ENCODE measurements around the gene FAM131A. TPM values are rescaled to one million over a fixed set of nuclear protein-coding genes. Genes with fewer than 3 reads are reported as not detected.

The FAM131A gene
- total RNA-seq, 1 experiment from 2014 or later, result 15.1 TPM

GRCh38 chr3:184353546-184353941 lies 16.1 kb downstream of the FAM131A start:
- intact Hi-C loops (cut with micrococcal nuclease; ENCODE audit: unreplicated experiment), result no loop called here
- Histone ChIP-seq H3K27me3 (replicated peaks; ENCODE audit: insufficient read depth, low read depth, low read length, poor library complexity) (no peaks in the 10 kb centered on the region), H3K9me3 (ENCODE audit: low read depth, low read length, poor library complexity, severe bottlenecking) (no peaks in the 10 kb centered on the region), H3K27ac (ENCODE audit: low read depth, low read length, poor library complexity, severe bottlenecking) (no peak overlapping the region), H3K4me3 (ENCODE audit: low read depth, low read length, poor library complexity, severe bottlenecking) (no peak overlapping the region), H3K36me3 (ENCODE audit: insufficient read depth, low read length, poor library complexity, severe bottlenecking) (peaks cover 5% of the 10 kb centered on the region), H3K4me1 (ENCODE audit: insufficient read depth, low read length, poor library complexity, severe bottlenecking) (peaks cover 4% of the 10 kb centered on the region)
- BruUV-seq (replicated peaks), result no TSS peak
- no peak for TF ChIP-seq CTCF (conservative IDR thresholded peaks at IDR 0.05; ENCODE audit: low read depth, low read length)
- no peak for TF ChIP-seq EZH2 (IDR thresholded peaks at IDR 0.05; ENCODE audit: borderline replicate concordance, low read depth, low read length, poor library complexity, severe bottlenecking)
- CTCF ChIA-PET, result interaction anchor here (0.9 to 1.1 kb wide), 3 partner anchors 9 to 160 kb away, joined by 4 to 5 read pairs (median 4); no protein-coding TSS in a partner anchor
- no peak for DNase-seq (ENCODE audit: low spot score)
- POLR2A ChIA-PET (ENCODE audit: low non-redundant PET), result no interaction called here

GRCh38 chr3:184354121-184354728 lies 16.8 kb downstream of the FAM131A start:
- peak; percentile 50 for DNase-seq (ENCODE audit: low spot score)
- H3K27ac ChIP-seq (ENCODE audit: low read depth, low read length, poor library complexity, severe bottlenecking), result no peak overlapping the region

GRCh38 chr3:184354754-184355153 lies 17.4 kb downstream of the FAM131A start:
- CTCF ChIA-PET, result interaction anchor here (0.7 kb wide), 1 partner anchor 159 kb away, joined by 3 read pairs; no protein-coding TSS in a partner anchor
- H3K27ac ChIP-seq (ENCODE audit: low read depth, low read length, poor library complexity, severe bottlenecking), result no peak overlapping the region
- intact Hi-C loops (cut with micrococcal nuclease; ENCODE audit: unreplicated experiment), result no loop called here

More at GRCh38 chr3:184354121-184354728, 16.8 kb downstream of the FAM131A start:
- Histone ChIP-seq H3K4me1 (ENCODE audit: insufficient read depth, low read length, poor library complexity, severe bottlenecking) (no peaks in the 10 kb centered on the region), H3K4me3 (ENCODE audit: low read depth, low read length, poor library complexity, severe bottlenecking) (no peak overlapping the region), H3K9me3 (ENCODE audit: low read depth, low read length, poor library complexity, severe bottlenecking) (no peaks in the 10 kb centered on the region), H3K27me3 (replicated peaks; ENCODE audit: insufficient read depth, low read depth, low read length, poor library complexity) (no peaks in the 10 kb centered on the region), H3K36me3 (ENCODE audit: insufficient read depth, low read length, poor library complexity, severe bottlenecking) (peaks cover 5% of the 10 kb centered on the region)
- intact Hi-C loops (cut with micrococcal nuclease; ENCODE audit: unreplicated experiment), result no loop called here
- ChIA-PET CTCF (interaction anchor here (0.9 to 1.1 kb wide), 3 partner anchors 8 to 160 kb away, joined by 4 to 5 read pairs (median 4); no protein-coding TSS in a partner anchor), POLR2A (ENCODE audit: low non-redundant PET) (no interaction called here)
- no TSS peak for BruUV-seq (replicated peaks)
- TF ChIP-seq EZH2 (IDR thresholded peaks at IDR 0.05; ENCODE audit: borderline replicate concordance, low read depth, low read length, poor library complexity, severe bottlenecking) (no peak), CTCF (conservative IDR thresholded peaks at IDR 0.05; ENCODE audit: low read depth, low read length) (peak; percentile 86)

More at GRCh38 chr3:184354754-184355153, 17.4 kb downstream of the FAM131A start:
- BruUV-seq (replicated peaks), result no TSS peak
- Histone ChIP-seq H3K36me3 (ENCODE audit: insufficient read depth, low read length, poor library complexity, severe bottlenecking) (peaks cover 5% of the 10 kb centered on the region), H3K27me3 (replicated peaks; ENCODE audit: insufficient read depth, low read depth, low read length, poor library complexity) (no peaks in the 10 kb centered on the region), H3K4me1 (ENCODE audit: insufficient read depth, low read length, poor library complexity, severe bottlenecking) (no peaks in the 10 kb centered on the region), H3K4me3 (ENCODE audit: low read depth, low read length, poor library complexity, severe bottlenecking) (no peak overlapping the region), H3K9me3 (ENCODE audit: low read depth, low read length, poor library complexity, severe bottlenecking) (no peaks in the 10 kb centered on the region)
- DNase-seq (ENCODE audit: low spot score), result no peak
- TF ChIP-seq EZH2 (IDR thresholded peaks at IDR 0.05; ENCODE audit: borderline replicate concordance, low read depth, low read length, poor library complexity, severe bottlenecking), result no peak
- TF ChIP-seq CTCF (conservative IDR thresholded peaks at IDR 0.05; ENCODE audit: low read depth, low read length), result no peak
- POLR2A ChIA-PET (ENCODE audit: low non-redundant PET), result no interaction called here
